ENCODE results near the gene RASIP1.
A peak's percentile ranks its signal among the peaks of the same experiment; 100 is the strongest.

Gene RASIP1

GRCh38 chr19:48784527-48784926 lies 44.1 kb upstream of the RASIP1 start:
- no peak overlapping the region for H2AFZ ChIP-seq (ENCODE audit: low read depth, low read length)
- H2BK5ac ChIP-seq (ENCODE audit: low read depth, low read length, poor library complexity, severe bottlenecking) = no peak overlapping the region
- H3K36me3 ChIP-seq (ENCODE audit: control insufficient read depth in 1 of 2, insufficient read depth in 2 of 2, low read depth in 1 of 2, low read length in 2 of 2) = no peaks in the 10 kb centered on the region
- H3K18ac ChIP-seq (ENCODE audit: low read depth in 1 of 2, low read length in 2 of 2) = no peak overlapping the region
- DNase-seq = no peak
- no peak overlapping the region for H4K8ac ChIP-seq (ENCODE audit: low read length)
- H3K23ac ChIP-seq (ENCODE audit: low read length in 2 of 2) = no peak overlapping the region
- no peak overlapping the region for H3K4me3 ChIP-seq (ENCODE audit: insufficient read depth in 1 of 2, low read depth in 1 of 2, low read length in 2 of 2)
- WGBS = 84% methylated on average over 5 of the region's 5 CpGs
- H3K4ac ChIP-seq (ENCODE audit: low read depth in 1 of 2, low read length in 2 of 2) = no peak overlapping the region
- no peak overlapping the region for H2BK12ac ChIP-seq (ENCODE audit: low read length in 2 of 2)
- H3K79me1 ChIP-seq (replicated peaks; ENCODE audit: low read length, poor library complexity, severe bottlenecking) = no peaks in the 10 kb centered on the region
- no peak overlapping the region for H2BK15ac ChIP-seq (ENCODE audit: low read depth, poor library complexity, severe bottlenecking)
- no peaks in the 10 kb centered on the region for H3K9me3 ChIP-seq (ENCODE audit: control insufficient read depth, low read length)
- no peaks in the 10 kb centered on the region for H3K27me3 ChIP-seq (ENCODE audit: control insufficient read depth in 1 of 2, insufficient read depth in 1 of 2, low read length in 2 of 2)
- no peak overlapping the region for H2AK5ac ChIP-seq (ENCODE audit: low read length, severe bottlenecking)
- H3K9ac ChIP-seq (ENCODE audit: low read length) = no peak overlapping the region
- H3K14ac ChIP-seq (ENCODE audit: low read length in 2 of 2) = no peak overlapping the region
- H3K4me2 ChIP-seq (ENCODE audit: low read length, poor library complexity, severe bottlenecking) = no peak overlapping the region
- peaks cover 6% of the 10 kb centered on the region for H3K4me1 ChIP-seq (ENCODE audit: control insufficient read depth, insufficient read depth, low read depth, low read length)
- no peak overlapping the region for H2BK120ac ChIP-seq (ENCODE audit: low read depth, low read length)
- no peak overlapping the region for H4K91ac ChIP-seq (ENCODE audit: low read length)
- no peak overlapping the region for H3K27ac ChIP-seq (ENCODE audit: low read length, poor library complexity, severe bottlenecking)

GRCh38 chr19:48780631-48781391 lies 40.4 kb upstream of the RASIP1 start:
- Histone ChIP-seq H4K8ac (ENCODE audit: low read length) (peak overlapping the region; percentile 80), H2BK5ac (ENCODE audit: low read depth, low read length, poor library complexity, severe bottlenecking) (no peak overlapping the region), H3K4ac (ENCODE audit: low read depth in 1 of 2, low read length in 2 of 2) (peak overlapping the region in 1 of 2 experiments; percentile 11), H2AK5ac (ENCODE audit: low read length, severe bottlenecking) (no peak overlapping the region), H3K4me3 (ENCODE audit: insufficient read depth in 1 of 2, low read depth in 1 of 2, low read length in 2 of 2) (no peak overlapping the region), H3K9me3 (ENCODE audit: control insufficient read depth, low read length) (no peaks in the 10 kb centered on the region), H2BK120ac (ENCODE audit: low read depth, low read length) (peak overlapping the region; percentile 49), H4K91ac (ENCODE audit: low read length) (no peak overlapping the region), H3K4me2 (ENCODE audit: low read length, poor library complexity, severe bottlenecking) (no peak overlapping the region), H2AFZ (ENCODE audit: low read depth, low read length) (no peak overlapping the region), H2BK12ac (ENCODE audit: low read length in 2 of 2) (peak overlapping the region; percentile 1 to 66), H3K27me3 (ENCODE audit: control insufficient read depth in 1 of 2, insufficient read depth in 1 of 2, low read length in 2 of 2) (no peaks in the 10 kb centered on the region), H3K14ac (ENCODE audit: low read length in 2 of 2) (no peak overlapping the region), H3K18ac (ENCODE audit: low read depth in 1 of 2, low read length in 2 of 2) (peak overlapping the region; percentile 56 to 79), H3K9ac (ENCODE audit: low read length) (no peak overlapping the region), H3K23ac (ENCODE audit: low read length in 2 of 2) (no peak overlapping the region), H2BK15ac (ENCODE audit: low read depth, poor library complexity, severe bottlenecking) (no peak overlapping the region), H3K27ac (ENCODE audit: low read length, poor library complexity, severe bottlenecking) (no peak overlapping the region), H3K79me1 (replicated peaks; ENCODE audit: low read length, poor library complexity, severe bottlenecking) (no peaks in the 10 kb centered on the region), H3K4me1 (ENCODE audit: control insufficient read depth, insufficient read depth, low read depth, low read length) (peaks cover 8% of the 10 kb centered on the region), H3K36me3 (ENCODE audit: control insufficient read depth in 1 of 2, insufficient read depth in 2 of 2, low read depth in 1 of 2, low read length in 2 of 2) (no peaks in the 10 kb centered on the region)
- DNase-seq = peak; percentile 92
- 33% methylated on average over 14 of the region's 14 CpGs for WGBS

DNA sequence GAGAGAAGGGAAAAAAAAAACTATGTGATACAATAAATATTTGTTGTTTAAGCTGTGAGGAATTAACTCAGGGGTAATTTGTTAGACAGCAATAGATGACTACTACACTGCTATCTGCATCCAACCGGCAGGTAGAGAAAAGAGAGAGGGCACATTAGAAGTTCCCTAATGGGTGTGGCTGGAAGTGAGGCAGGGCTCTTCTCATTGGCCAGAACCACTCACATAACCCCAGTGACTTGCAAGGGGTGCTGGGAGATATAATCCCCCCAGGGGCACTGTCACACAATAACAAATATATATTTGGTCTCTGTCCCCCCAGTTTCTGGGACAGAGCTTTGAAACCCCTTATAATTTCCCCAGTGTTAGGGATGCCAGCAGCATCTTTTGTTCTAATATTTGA lies 39.2 kb upstream of the RASIP1 start:
- no peak overlapping the region for H3K14ac ChIP-seq (ENCODE audit: low read length in 2 of 2)
- H3K18ac ChIP-seq (ENCODE audit: low read depth in 1 of 2, low read length in 2 of 2) = no peak overlapping the region
- H4K91ac ChIP-seq (ENCODE audit: low read length) = no peak overlapping the region
- H3K27me3 ChIP-seq (ENCODE audit: control insufficient read depth in 1 of 2, insufficient read depth in 1 of 2, low read length in 2 of 2) = no peaks in the 10 kb centered on the region
- H3K27ac ChIP-seq (ENCODE audit: low read length, poor library complexity, severe bottlenecking) = no peak overlapping the region
- no peaks in the 10 kb centered on the region for H3K9me3 ChIP-seq (ENCODE audit: control insufficient read depth, low read length)
- no peak overlapping the region for H2AFZ ChIP-seq (ENCODE audit: low read depth, low read length)
- H3K4me3 ChIP-seq (ENCODE audit: insufficient read depth in 1 of 2, low read depth in 1 of 2, low read length in 2 of 2) = no peak overlapping the region
- no peak overlapping the region for H3K23ac ChIP-seq (ENCODE audit: low read length in 2 of 2)
- H3K4me2 ChIP-seq (ENCODE audit: low read length, poor library complexity, severe bottlenecking) = no peak overlapping the region
- H2BK12ac ChIP-seq (ENCODE audit: low read length in 2 of 2) = no peak overlapping the region
- no peak overlapping the region for H4K8ac ChIP-seq (ENCODE audit: low read length)
- no peaks in the 10 kb centered on the region for H3K36me3 ChIP-seq (ENCODE audit: control insufficient read depth in 1 of 2, insufficient read depth in 2 of 2, low read depth in 1 of 2, low read length in 2 of 2)
- DNase-seq = no peak
- H2BK15ac ChIP-seq (ENCODE audit: low read depth, poor library complexity, severe bottlenecking) = no peak overlapping the region
- H2AK5ac ChIP-seq (ENCODE audit: low read length, severe bottlenecking) = no peak overlapping the region
- H3K4me1 ChIP-seq (ENCODE audit: control insufficient read depth, insufficient read depth, low read depth, low read length) = peaks cover 8% of the 10 kb centered on the region
- no peaks in the 10 kb centered on the region for H3K79me1 ChIP-seq (replicated peaks; ENCODE audit: low read length, poor library complexity, severe bottlenecking)
- 100% methylated on average over 1 of the region's 1 CpG for WGBS
- no peak overlapping the region for H3K9ac ChIP-seq (ENCODE audit: low read length)
- no peak overlapping the region for H2BK5ac ChIP-seq (ENCODE audit: low read depth, low read length, poor library complexity, severe bottlenecking)
- no peak overlapping the region for H3K4ac ChIP-seq (ENCODE audit: low read depth in 1 of 2, low read length in 2 of 2)
- H2BK120ac ChIP-seq (ENCODE audit: low read depth, low read length) = no peak overlapping the region

DNA sequence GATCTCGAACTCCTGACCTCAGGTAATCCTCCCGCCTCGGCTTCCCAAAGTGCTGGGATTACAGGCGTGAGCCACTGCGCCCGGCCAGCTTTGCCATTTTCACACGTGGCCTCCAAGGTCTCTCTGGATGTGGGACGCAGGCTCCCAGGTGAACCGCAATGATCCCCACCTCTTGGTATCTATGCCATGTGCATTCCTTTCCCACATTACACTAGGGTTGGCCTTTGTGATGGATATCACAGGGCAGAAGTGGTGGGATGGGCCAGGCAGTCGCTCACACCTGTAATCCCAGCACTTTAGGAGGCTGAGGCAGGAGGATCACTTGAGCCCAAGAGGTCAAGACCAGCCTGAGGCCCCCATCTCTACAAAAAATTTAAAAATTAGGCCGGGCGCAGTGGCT lies 37.3 kb upstream of the RASIP1 start:
- H3K9ac ChIP-seq (ENCODE audit: low read length) = no peak overlapping the region
- no peak overlapping the region for H3K4me2 ChIP-seq (ENCODE audit: low read length, poor library complexity, severe bottlenecking)
- no peak overlapping the region for H2BK5ac ChIP-seq (ENCODE audit: low read depth, low read length, poor library complexity, severe bottlenecking)
- H2BK15ac ChIP-seq (ENCODE audit: low read depth, poor library complexity, severe bottlenecking) = no peak overlapping the region
- no peak overlapping the region for H2BK120ac ChIP-seq (ENCODE audit: low read depth, low read length)
- no peak overlapping the region for H2AK5ac ChIP-seq (ENCODE audit: low read length, severe bottlenecking)
- H3K14ac ChIP-seq (ENCODE audit: low read length in 2 of 2) = no peak overlapping the region
- H3K4me1 ChIP-seq (ENCODE audit: control insufficient read depth, insufficient read depth, low read depth, low read length) = peaks cover 8% of the 10 kb centered on the region
- H3K79me1 ChIP-seq (replicated peaks; ENCODE audit: low read length, poor library complexity, severe bottlenecking) = no peaks in the 10 kb centered on the region
- H3K4me3 ChIP-seq (ENCODE audit: insufficient read depth in 1 of 2, low read depth in 1 of 2, low read length in 2 of 2) = no peak overlapping the region
- no peak overlapping the region for H3K18ac ChIP-seq (ENCODE audit: low read depth in 1 of 2, low read length in 2 of 2)
- peak overlapping the region; percentile 50 for H4K91ac ChIP-seq (ENCODE audit: low read length)
- H3K23ac ChIP-seq (ENCODE audit: low read length in 2 of 2) = no peak overlapping the region
- DNase-seq = no peak
- no peak overlapping the region for H4K8ac ChIP-seq (ENCODE audit: low read length)
- WGBS = 93% methylated on average over 10 of the region's 12 CpGs
- no peak overlapping the region for H3K4ac ChIP-seq (ENCODE audit: low read depth in 1 of 2, low read length in 2 of 2)
- H3K27me3 ChIP-seq (ENCODE audit: control insufficient read depth in 1 of 2, insufficient read depth in 1 of 2, low read length in 2 of 2) = no peaks in the 10 kb centered on the region
- no peak overlapping the region for H3K27ac ChIP-seq (ENCODE audit: low read length, poor library complexity, severe bottlenecking)
- no peaks in the 10 kb centered on the region for H3K9me3 ChIP-seq (ENCODE audit: control insufficient read depth, low read length)
- no peaks in the 10 kb centered on the region for H3K36me3 ChIP-seq (ENCODE audit: control insufficient read depth in 1 of 2, insufficient read depth in 2 of 2, low read depth in 1 of 2, low read length in 2 of 2)
- no peak overlapping the region for H2BK12ac ChIP-seq (ENCODE audit: low read length in 2 of 2)
- no peak overlapping the region for H2AFZ ChIP-seq (ENCODE audit: low read depth, low read length)
